ENCODE data around the gene NUTF2. TPM values are rescaled to one million over a fixed set of nuclear protein-coding genes. Genes with fewer than 3 reads are reported as not detected.

Gene NUTF2
- total RNA-seq, 1 donor from 2014 or later = 121 TPM

- H3K36me3 Mint-ChIP-seq (ENCODE audit: unreplicated experiment) = no peaks in the 10 kb centered on the region
- peaks cover 2% of the 10 kb centered on the region for H3K27me3 Mint-ChIP-seq (ENCODE audit: unreplicated experiment)
- H3K4me3 Mint-ChIP-seq (ENCODE audit: unreplicated experiment) = no peak overlapping the region
- DNase-seq (ENCODE audit: extremely low spot score, unreplicated experiment) = no peak
- H3K27ac Mint-ChIP-seq (ENCODE audit: unreplicated experiment) = no peak overlapping the region
- peaks cover 7% of the 10 kb centered on the region for H3K4me1 Mint-ChIP-seq (ENCODE audit: unreplicated experiment)
- no peak for TF ChIP-seq CTCF (IDR thresholded peaks at IDR 0.05)
- H3K9me3 Mint-ChIP-seq (ENCODE audit: unreplicated experiment) = no peaks in the 10 kb centered on the region
Observed at GRCh38 chr16:67811899-67812298, 34.8 kb upstream of the NUTF2 start.

- DNase-seq (ENCODE audit: extremely low spot score, unreplicated experiment) = no peak
- Mint-ChIP-seq H3K4me3 (ENCODE audit: unreplicated experiment) (no peak overlapping the region), H3K9me3 (ENCODE audit: unreplicated experiment) (no peaks in the 10 kb centered on the region), H3K27ac (ENCODE audit: unreplicated experiment) (no peak overlapping the region), H3K36me3 (ENCODE audit: unreplicated experiment) (no peaks in the 10 kb centered on the region), H3K4me1 (ENCODE audit: unreplicated experiment) (peaks cover 2% of the 10 kb centered on the region), H3K27me3 (ENCODE audit: unreplicated experiment) (peaks cover 2% of the 10 kb centered on the region)
- no peak for TF ChIP-seq CTCF (IDR thresholded peaks at IDR 0.05)
Observed at GRCh38 chr16:67814567-67814966, 32.2 kb upstream of the NUTF2 start.

- no peaks in the 10 kb centered on the region for H3K36me3 Mint-ChIP-seq (ENCODE audit: unreplicated experiment)
- DNase-seq (ENCODE audit: extremely low spot score, unreplicated experiment) = no peak
- peaks cover 2% of the 10 kb centered on the region for H3K4me1 Mint-ChIP-seq (ENCODE audit: unreplicated experiment)
- no peak overlapping the region for H3K4me3 Mint-ChIP-seq (ENCODE audit: unreplicated experiment)
- TF ChIP-seq CTCF (IDR thresholded peaks at IDR 0.05) = no peak
- H3K27ac Mint-ChIP-seq (ENCODE audit: unreplicated experiment) = no peak overlapping the region
- H3K9me3 Mint-ChIP-seq (ENCODE audit: unreplicated experiment) = no peaks in the 10 kb centered on the region
- no peaks in the 10 kb centered on the region for H3K27me3 Mint-ChIP-seq (ENCODE audit: unreplicated experiment)
Observed at GRCh38 chr16:67820608-67821259, 26.0 kb upstream of the NUTF2 start.

- no peak overlapping the region for H3K27ac Mint-ChIP-seq (ENCODE audit: unreplicated experiment)
- no peaks in the 10 kb centered on the region for H3K36me3 Mint-ChIP-seq (ENCODE audit: unreplicated experiment)
- TF ChIP-seq CTCF (IDR thresholded peaks at IDR 0.05) = no peak
- H3K27me3 Mint-ChIP-seq (ENCODE audit: unreplicated experiment) = no peaks in the 10 kb centered on the region
- no peak for DNase-seq (ENCODE audit: extremely low spot score, unreplicated experiment)
- H3K9me3 Mint-ChIP-seq (ENCODE audit: unreplicated experiment) = no peaks in the 10 kb centered on the region
- no peaks in the 10 kb centered on the region for H3K4me1 Mint-ChIP-seq (ENCODE audit: unreplicated experiment)
- H3K4me3 Mint-ChIP-seq (ENCODE audit: unreplicated experiment) = no peak overlapping the region
Observed at GRCh38 chr16:67822511-67822910, 24.2 kb upstream of the NUTF2 start.

GRCh38 chr16:67825119-67825518 lies 21.6 kb upstream of the NUTF2 start:
- Mint-ChIP-seq H3K4me3 (ENCODE audit: unreplicated experiment) (no peak overlapping the region), H3K27ac (ENCODE audit: unreplicated experiment) (no peak overlapping the region), H3K4me1 (ENCODE audit: unreplicated experiment) (no peaks in the 10 kb centered on the region), H3K9me3 (ENCODE audit: unreplicated experiment) (no peaks in the 10 kb centered on the region), H3K27me3 (ENCODE audit: unreplicated experiment) (no peaks in the 10 kb centered on the region), H3K36me3 (ENCODE audit: unreplicated experiment) (peaks cover 10% of the 10 kb centered on the region)
- TF ChIP-seq CTCF (IDR thresholded peaks at IDR 0.05) = no peak
- DNase-seq (ENCODE audit: extremely low spot score, unreplicated experiment) = no peak

Measured in osteocyte (in vitro differentiated cells).